Measurements from ENCODE around the gene TUBA1C.

- peak; percentile 79 to 87 (median 83) for TF ChIP-seq CTCF (IDR thresholded peaks at IDR 0.05)
- TF ChIP-seq POLR2A (IDR thresholded peaks at IDR 0.05), result no peak
- no peak for TF ChIP-seq POLR2AphosphoS5 (IDR thresholded peaks at IDR 0.05)
- TF ChIP-seq EP300 (IDR thresholded peaks at IDR 0.05; ENCODE audit: low read depth), result no peak
These were observed 23.6 kb downstream of the TUBA1C start for GRCh38 chr12:49288412-49288853.
